ENCODE measurements around the gene STX8.
"Not testable (repeated sequence)": the region's sequence is repeated elsewhere in the genome, so short reads cannot be mapped to it uniquely, and the experiment has no call there.

The STX8 gene

DNA sequence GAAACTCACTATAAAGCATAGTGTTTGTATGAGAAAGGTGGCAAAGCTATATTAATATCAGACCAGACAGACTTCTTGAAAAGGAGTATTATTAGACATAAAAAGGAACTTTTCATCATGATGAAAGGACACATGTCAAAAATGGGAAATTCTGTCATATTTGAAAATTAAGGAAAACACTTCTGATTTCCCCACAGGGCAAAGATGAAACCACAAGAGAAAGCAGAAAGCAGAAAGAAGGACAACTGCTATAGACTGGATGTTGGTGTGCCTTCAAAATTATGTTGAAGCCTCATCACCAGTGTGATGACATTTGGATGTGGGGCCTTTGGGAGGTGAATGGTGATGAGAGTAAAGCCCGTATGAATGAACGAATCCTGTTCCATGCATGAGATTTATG is 193.0 kb downstream of the STX8 start:
- no peak for DNase-seq

DNA sequence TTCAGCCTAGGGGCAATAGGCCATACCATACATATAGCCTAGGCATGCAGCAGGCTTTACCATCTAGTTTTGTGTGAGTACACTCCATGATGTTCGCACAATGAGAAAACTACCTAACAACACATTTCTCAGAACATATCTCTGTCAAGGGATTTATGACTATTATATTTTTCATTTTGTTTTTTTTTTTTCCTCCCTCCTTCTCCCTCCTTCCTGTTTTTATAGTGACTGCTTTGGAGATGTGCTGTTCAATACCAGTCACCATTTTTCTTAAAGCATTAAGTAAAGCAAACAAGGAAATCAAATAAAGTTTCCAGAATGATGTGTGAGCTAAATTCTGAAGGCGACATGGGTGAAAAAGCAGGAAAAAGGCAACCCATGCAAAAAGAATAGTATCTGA is 194.6 kb downstream of the STX8 start:
- no peak for DNase-seq

DNA sequence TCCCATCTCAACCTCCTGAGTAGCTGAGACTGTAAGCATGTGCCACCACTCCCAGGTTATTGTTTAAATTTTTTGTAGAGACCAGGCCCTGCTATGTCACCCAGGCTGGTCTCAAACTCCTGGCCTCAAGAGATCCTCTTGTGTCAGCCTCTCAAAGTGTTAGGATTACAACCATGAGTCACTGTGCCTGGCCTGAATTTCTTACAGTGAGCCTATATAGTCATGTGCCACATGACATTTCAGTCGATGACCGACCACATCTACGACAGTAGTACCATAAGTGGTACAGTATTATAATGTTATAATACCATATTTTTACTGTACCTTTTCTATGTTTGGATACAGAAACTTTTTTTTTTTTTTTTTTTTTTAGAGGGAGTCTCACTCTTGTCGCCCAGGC is 195.3 kb downstream of the STX8 start:
- no peak for DNase-seq

GRCh38 chr17:9376177-9376576 is 199.4 kb downstream of the STX8 start:
- not testable (repeated sequence) for DNase-seq

- DNase-seq: no peak
Observed at GRCh38 chr17:9371019-9371418, 204.6 kb downstream of the STX8 start.

DNA sequence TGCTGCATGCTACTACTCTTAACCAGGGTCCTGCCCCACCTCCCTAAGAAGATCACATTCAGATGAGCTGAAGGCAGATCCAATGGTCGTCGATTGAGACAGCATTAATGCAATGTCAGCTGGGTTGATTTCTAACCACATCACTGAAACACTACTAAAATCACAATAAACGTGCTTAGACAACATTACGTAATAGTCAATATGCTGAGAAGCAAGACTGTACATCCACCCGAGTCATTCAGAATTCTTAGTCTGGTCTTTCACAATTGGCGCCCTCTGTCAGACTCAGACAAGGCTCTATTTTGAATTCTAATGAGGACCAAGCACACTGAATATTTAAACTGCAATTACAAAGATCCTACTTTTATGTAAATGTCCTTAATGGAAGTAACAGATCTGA is 205.2 kb downstream of the STX8 start:
- DNase-seq: no peak

GRCh38 chr17:9368631-9369030 is 207.0 kb downstream of the STX8 start:
- DNase-seq: no peak

GRCh38 chr17:9367156-9367555 is 208.5 kb downstream of the STX8 start:
- no peak for DNase-seq

DNA sequence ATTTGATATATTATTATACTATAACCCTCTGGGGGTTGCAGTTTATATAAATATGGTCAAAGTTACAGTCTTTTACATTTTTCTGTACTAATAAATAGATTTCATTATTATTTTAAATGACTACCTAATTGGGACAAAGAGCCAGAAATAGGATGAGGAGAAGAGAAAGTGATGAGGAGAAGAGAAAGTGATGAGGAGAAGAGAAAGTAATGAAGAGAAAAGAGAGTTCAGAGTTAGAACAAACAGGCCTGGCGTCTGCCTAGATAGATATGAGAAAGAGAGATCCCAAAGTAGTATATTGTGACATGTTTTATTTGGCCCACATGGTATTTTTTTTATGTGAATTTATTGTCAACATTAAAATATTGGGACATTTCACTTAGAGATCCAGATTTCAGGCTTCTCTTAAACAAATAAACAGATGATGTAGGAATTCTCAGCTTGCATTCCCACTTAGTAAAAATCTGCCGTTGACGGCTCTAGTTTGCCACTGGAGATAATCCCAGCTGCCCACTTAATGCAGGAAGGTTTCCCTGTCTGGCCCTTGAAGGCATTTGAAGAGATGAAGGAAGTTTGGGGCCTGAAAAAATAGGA is 210.7 kb downstream of the STX8 start:
- DNase-seq: no peak

DNA sequence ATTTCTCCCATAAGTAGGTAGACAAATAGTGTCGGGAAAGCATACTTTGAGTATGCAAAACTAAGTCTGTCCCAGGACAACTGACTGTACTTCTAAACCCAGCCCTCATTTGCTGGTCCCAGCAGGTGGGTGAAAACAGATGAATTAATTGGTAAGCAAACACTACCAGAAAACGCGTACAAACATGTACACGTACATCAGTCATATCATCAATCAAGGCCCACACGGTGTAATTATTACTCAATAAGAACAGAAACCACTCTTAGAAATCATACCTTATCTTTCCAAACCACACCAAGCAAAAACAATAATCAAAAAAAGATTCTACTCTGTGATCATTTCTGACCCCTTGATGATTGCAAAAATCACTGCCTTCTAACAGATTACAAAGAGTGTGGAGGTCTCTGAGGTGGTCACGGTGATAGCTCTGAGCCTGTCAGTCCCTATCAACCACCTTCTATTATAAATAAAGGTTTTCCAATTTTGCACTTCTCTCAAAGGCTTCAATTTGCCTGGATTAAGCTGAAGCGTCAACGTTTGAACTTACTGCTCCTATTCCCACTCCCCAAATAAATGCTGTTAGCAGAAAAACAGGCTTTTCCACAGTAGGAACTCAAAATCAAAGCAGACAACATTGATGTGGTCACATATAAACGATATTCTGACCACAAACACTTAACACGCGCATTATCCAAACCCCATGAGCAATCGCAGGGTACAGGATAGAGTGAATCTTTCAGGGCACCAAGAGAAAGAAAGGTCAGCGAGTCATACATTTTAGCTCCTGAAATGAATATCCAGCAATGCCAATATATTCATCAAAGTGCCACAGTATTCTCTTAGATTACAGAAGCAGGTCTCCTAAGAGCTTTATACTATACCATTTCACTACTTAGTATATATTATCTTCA is 211.9 kb downstream of the STX8 start:
- DNase-seq: no peak

- DNase-seq: no peak
Observed at GRCh38 chr17:9361188-9361955, 214.2 kb downstream of the STX8 start.

DNA sequence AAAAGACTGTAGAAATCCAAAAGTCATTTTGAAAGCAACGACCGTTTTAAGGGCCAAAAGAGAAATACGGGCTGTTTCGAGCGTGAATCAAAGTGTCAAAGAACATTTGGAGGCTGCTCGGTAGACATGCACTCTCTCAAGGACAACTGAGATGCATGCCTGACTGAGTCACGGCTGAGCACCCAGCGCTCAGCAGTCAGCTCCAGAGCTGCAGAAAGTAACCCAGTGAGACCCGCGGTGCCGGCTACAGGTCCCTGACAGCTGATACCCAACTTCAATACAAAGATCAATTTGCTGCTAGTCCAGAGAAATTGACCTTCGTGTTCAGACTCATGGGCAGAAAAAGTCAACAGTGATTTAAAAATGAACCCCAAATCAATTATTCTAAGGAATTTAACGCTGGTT is 214.9 kb downstream of the STX8 start:
- DNase-seq: no peak

DNA sequence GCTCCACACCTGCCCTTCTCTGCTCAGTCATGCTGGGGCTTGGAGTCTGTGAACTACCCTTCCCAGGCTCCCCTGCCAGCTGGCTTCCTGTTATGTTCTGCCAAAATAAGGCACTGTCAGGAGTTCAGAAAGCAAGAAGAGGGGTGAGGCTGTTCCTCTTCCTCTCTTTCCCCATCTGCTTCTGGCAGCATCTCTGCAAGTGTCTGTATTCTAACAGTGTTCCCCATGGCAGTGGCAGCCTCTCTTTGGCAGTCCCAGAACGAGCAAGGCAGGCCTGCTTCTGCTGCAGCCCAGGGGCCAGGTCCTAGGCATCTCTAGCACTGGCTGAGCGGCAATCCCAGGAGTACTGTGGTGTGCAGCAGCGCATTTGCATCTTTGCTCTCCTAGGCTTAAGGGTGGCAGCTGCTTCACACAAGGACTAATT is 219.1 kb downstream of the STX8 start:
- DNase-seq: no peak

DNA sequence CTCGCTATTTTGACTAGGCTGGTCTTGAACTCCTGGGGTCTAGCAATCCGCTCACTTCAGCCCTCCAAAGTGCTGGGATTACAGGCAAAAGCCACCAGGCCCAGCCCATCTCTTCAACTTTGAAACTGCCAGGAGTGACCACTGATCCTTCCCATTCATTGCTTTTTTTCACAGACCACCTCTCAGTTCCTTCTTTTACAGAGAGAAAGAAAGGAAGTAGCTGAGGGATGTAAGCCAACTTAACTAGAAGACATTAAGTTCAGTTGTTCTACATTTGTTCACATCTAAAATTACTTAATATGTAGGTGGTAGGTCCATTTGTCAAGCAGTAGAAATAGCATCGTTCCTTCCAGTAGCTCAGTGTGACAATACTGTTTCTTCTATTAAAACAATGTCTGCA is 219.8 kb downstream of the STX8 start:
- no peak for DNase-seq

DNA sequence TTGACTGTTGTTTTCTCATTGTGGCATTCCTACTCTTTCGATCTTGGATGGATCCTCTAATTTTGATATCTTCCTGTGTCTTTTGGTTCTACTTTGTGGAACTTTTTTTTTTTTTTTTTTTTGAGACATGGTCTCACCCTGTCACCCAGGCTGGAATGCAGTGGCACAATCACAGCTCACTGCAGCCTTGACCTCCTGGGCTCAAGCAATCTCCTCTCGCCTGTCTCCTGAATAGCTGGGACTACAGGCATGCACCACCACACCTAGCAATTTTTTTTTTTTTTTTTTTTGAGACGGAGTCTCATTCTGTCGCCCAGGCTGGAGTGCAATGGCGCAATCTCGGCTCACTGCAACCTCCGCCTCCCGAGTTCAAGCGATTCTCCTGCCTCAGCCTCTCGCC is 220.4 kb downstream of the STX8 start:
- DNase-seq: not testable (repeated sequence)

DNA sequence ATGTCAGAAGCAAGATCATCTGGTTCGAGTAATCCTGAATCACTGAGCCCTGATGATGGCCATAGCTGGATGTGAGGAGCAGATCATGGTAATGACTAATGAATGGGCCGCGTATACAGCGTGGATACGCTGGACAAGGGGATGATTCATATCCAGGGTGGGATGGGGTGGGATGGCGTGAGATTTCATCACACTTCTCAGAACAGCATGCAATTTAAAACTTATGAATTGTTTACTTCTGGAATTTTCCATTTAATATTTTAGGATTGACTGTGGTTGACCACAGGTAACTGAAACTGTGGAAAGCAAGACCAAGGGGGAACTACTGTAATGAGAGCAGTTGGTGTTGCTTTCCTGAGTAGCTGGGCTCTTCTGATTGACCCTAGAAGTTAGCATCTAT is 225.5 kb downstream of the STX8 start:
- DNase-seq: no peak

- DNase-seq: no peak
Observed at GRCh38 chr17:9346296-9346926, 229.2 kb downstream of the STX8 start.

DNA sequence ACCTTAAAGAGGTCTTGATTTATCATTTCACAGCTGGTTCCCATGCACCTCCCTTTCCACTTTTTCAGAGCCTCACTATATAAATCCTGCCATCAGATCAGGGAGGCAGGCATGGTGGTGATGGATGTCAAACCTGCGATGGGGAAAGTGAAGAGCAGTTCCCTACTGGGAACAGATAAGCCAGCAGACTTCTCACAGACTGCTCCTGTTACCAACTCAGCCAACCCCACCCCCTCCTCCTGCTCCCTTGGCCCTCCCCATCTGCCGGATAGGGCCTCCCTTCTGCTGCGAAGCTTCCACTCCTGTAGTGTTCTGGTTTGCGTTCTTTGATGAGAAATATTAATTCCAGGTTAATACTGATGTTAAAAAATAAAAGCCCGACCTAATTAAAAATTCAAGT is 232.1 kb downstream of the STX8 start:
- no peak for DNase-seq

DNA sequence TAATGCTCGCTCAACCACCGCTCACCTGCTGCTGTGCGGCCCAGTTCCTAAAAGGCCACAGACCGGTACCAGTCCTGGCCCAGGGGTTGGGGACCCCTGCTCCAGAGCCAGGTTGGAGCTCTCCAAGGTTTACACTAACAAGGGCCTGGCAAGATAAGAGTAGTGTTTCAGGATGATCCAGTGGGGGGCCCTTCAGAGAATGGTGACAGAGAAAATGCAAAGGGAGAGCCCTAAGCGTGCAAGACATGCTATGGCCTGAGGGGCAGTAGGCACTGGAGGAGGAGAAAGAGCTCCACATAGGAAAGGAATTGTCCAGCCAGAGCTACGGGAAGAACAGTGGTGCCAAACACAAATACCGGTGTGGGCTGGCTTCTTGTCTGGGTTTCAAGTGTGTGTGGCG is 233.4 kb downstream of the STX8 start:
- no peak for DNase-seq

GRCh38 chr17:9339958-9340357 is 235.7 kb downstream of the STX8 start:
- no peak for DNase-seq

GRCh38 chr17:9339482-9339881 is 236.1 kb downstream of the STX8 start:
- not testable (repeated sequence) for DNase-seq

- DNase-seq: no peak
Observed at GRCh38 chr17:9336817-9337216, 238.8 kb downstream of the STX8 start.
